ENCODE data around the gene CEP112. TPM values are rescaled to one million over a fixed set of nuclear protein-coding genes. Genes with fewer than 3 reads are reported as not detected.

Gene CEP112
- total RNA-seq, 2 donors from 2014 or later, result 5.9 to 6.2 TPM

GRCh38 chr17:65712383-65713267 is 479.3 kb downstream of the CEP112 start:
- TF ChIP-seq CTCF (IDR thresholded peaks at IDR 0.05), result no peak
- no peaks in the 10 kb centered on the region for H3K9me3 ChIP-seq
- intact Hi-C loops (cut with DNase I), result no loop called here
- H3K27ac ChIP-seq, result no peak overlapping the region
- DNase-seq, result no peak
- no peaks in the 10 kb centered on the region for H3K36me3 ChIP-seq
- no peaks in the 10 kb centered on the region for H3K27me3 ChIP-seq
- H3K4me1 ChIP-seq, result no peaks in the 10 kb centered on the region
- H3K9ac ChIP-seq (ENCODE audit: low read depth in 2 of 2, low read length in 2 of 2), result no peak overlapping the region
- no peak overlapping the region for H3K4me3 ChIP-seq

- Histone ChIP-seq H3K4me3 (no peak overlapping the region), H3K36me3 (no peaks in the 10 kb centered on the region)
Measured at GRCh38 chr17:65711671-65712276, 480.2 kb downstream of the CEP112 start.

GRCh38 chr17:65707780-65708179 is 484.2 kb downstream of the CEP112 start:
- Histone ChIP-seq H3K36me3 (no peaks in the 10 kb centered on the region), H3K27me3 (no peaks in the 10 kb centered on the region), H3K9me3 (no peaks in the 10 kb centered on the region), H3K4me1 (no peaks in the 10 kb centered on the region), H3K4me3 (no peak overlapping the region), H3K27ac (no peak overlapping the region), H3K9ac (ENCODE audit: low read depth in 2 of 2, low read length in 2 of 2) (no peak overlapping the region)
- TF ChIP-seq CTCF (IDR thresholded peaks at IDR 0.05), result no peak
- DNase-seq, result no peak
- intact Hi-C loops (cut with DNase I), result no loop called here

More at GRCh38 chr17:65711671-65712276, 480.2 kb downstream of the CEP112 start:
- Histone ChIP-seq H3K27ac (no peak overlapping the region), H3K9me3 (no peaks in the 10 kb centered on the region), H3K9ac (ENCODE audit: low read depth in 2 of 2, low read length in 2 of 2) (no peak overlapping the region), H3K4me1 (no peaks in the 10 kb centered on the region), H3K27me3 (no peaks in the 10 kb centered on the region)
- intact Hi-C loops (cut with DNase I), result no loop called here
- TF ChIP-seq CTCF (IDR thresholded peaks at IDR 0.05), result no peak
- no peak for DNase-seq

- Histone ChIP-seq H3K36me3 (no peaks in the 10 kb centered on the region), H3K27me3 (no peaks in the 10 kb centered on the region), H3K27ac (no peak overlapping the region), H3K9me3 (no peaks in the 10 kb centered on the region), H3K9ac (ENCODE audit: low read depth in 2 of 2, low read length in 2 of 2) (no peak overlapping the region), H3K4me3 (no peak overlapping the region), H3K4me1 (no peaks in the 10 kb centered on the region)
- DNase-seq, result no peak
- TF ChIP-seq CTCF (IDR thresholded peaks at IDR 0.05), result no peak
- intact Hi-C loops (cut with DNase I), result no loop called here
Measured at GRCh38 chr17:65704731-65705130, 487.2 kb downstream of the CEP112 start.

GRCh38 chr17:65703891-65704290 is 488.0 kb downstream of the CEP112 start:
- Histone ChIP-seq H3K4me3 (no peak overlapping the region), H3K9ac (ENCODE audit: low read depth in 2 of 2, low read length in 2 of 2) (no peak overlapping the region), H3K27ac (no peak overlapping the region), H3K36me3 (no peaks in the 10 kb centered on the region), H3K9me3 (no peaks in the 10 kb centered on the region), H3K4me1 (no peaks in the 10 kb centered on the region), H3K27me3 (no peaks in the 10 kb centered on the region)
- DNase-seq, result no peak
- TF ChIP-seq CTCF (IDR thresholded peaks at IDR 0.05), result no peak
- intact Hi-C loops (cut with DNase I), result no loop called here
